Bronchial epithelial cell (primary cell): ENCODE results near the gene UBLCP1. TPM values are rescaled to one million over a fixed set of nuclear protein-coding genes. Genes with fewer than 3 reads are reported as not detected.
A peak's percentile ranks its signal among the peaks of the same experiment; 100 is the strongest.
"Not testable (repeated sequence)": the region's sequence is repeated elsewhere in the genome, so short reads cannot be mapped to it uniquely, and the experiment has no call there.

Experiments
- DNase-seq: peaks from one replicate; pipeline ENCODE4 v3.0.0-alpha.2; 2010; ENCODE audit warnings: low read depth
- FAIRE-seq: peaks from 2 replicates; lab custom pipeline; 2011; peaks lifted over from hg19 to GRCh38; lab: Jason Lieb, UNC
- H3K27me3 ChIP-seq: 2 replicates; pipeline ENCODE4 v1.5.1; 2011; ENCODE audit warnings: low read length; ENCODE audit not compliant: control insufficient read depth, insufficient read depth
- H3K36me3 ChIP-seq: 2 replicates; pipeline ENCODE4 v1.5.1; 2011; ENCODE audit warnings: low read length; ENCODE audit not compliant: control insufficient read depth, insufficient read depth
- H3K4me3 ChIP-seq: 2 replicates; pipeline ENCODE4 v1.5.1; 2011; ENCODE audit warnings: mild to moderate bottlenecking, low read depth, low read length, control low read depth
- CTCF ChIP-seq: IDR thresholded peaks from 2 replicates; pipeline ENCODE4 v1.5.1; 2011; ENCODE audit warnings: mild to moderate bottlenecking, moderate library complexity, low read length, control low read depth, inconsistent platforms; ENCODE audit not compliant: insufficient read depth, severe bottlenecking
- total RNA-seq: library from RNA; depleted of rRNA; stranded (reverse); fragments of >200 nt; gene quantifications from 2 replicates; pipeline ENCODE4 v1.2.1, GENCODE V29; 2014

UBLCP1 gene
- total RNA-seq, 1 donor from 2014 or later, result 14.5 TPM

- no peak for TF ChIP-seq CTCF
- H3K4me3 ChIP-seq, result no peak overlapping the region
- H3K36me3 ChIP-seq, result no peaks in the 10 kb centered on the region
- FAIRE-seq, result no peak
- peak; percentile 29 for DNase-seq
- H3K27me3 ChIP-seq, result no peaks in the 10 kb centered on the region
Measured at GRCh38 chr5:159218595-159219023, 44.5 kb upstream of the UBLCP1 start.

- H3K27me3 ChIP-seq, result no peaks in the 10 kb centered on the region
- FAIRE-seq (no peak), DNase-seq (peak; percentile 80)
Measured at GRCh38 chr5:159220206-159220605, 42.9 kb upstream of the UBLCP1 start.

GRCh38 chr5:159223469-159223868 lies 39.6 kb upstream of the UBLCP1 start:
- H3K36me3 ChIP-seq, result no peaks in the 10 kb centered on the region
- TF ChIP-seq CTCF, result no peak
- no peak overlapping the region for H3K4me3 ChIP-seq
- H3K27me3 ChIP-seq, result no peaks in the 10 kb centered on the region
- FAIRE-seq (no peak), DNase-seq (no peak)

More at GRCh38 chr5:159220206-159220605, 42.9 kb upstream of the UBLCP1 start:
- Histone ChIP-seq H3K4me3 (no peak overlapping the region), H3K36me3 (no peaks in the 10 kb centered on the region)
- TF ChIP-seq CTCF, result no peak

- Histone ChIP-seq H3K27me3 (no peaks in the 10 kb centered on the region), H3K4me3 (no peak overlapping the region), H3K36me3 (no peaks in the 10 kb centered on the region)
- TF ChIP-seq CTCF, result no peak
- DNase-seq (peak; percentile 87), FAIRE-seq (no peak)
Measured at GRCh38 chr5:159224471-159224870, 38.6 kb upstream of the UBLCP1 start.

- TF ChIP-seq CTCF, result no peak
- H3K36me3 ChIP-seq, result no peaks in the 10 kb centered on the region
- no peaks in the 10 kb centered on the region for H3K27me3 ChIP-seq
- no peak overlapping the region for H3K4me3 ChIP-seq
- DNase-seq, result no peak
- FAIRE-seq, result no peak
Measured at GRCh38 chr5:159226451-159226850, 36.6 kb upstream of the UBLCP1 start.

GRCh38 chr5:159227452-159227851 lies 35.6 kb upstream of the UBLCP1 start:
- no peak overlapping the region for H3K4me3 ChIP-seq
- TF ChIP-seq CTCF, result no peak
- H3K36me3 ChIP-seq, result no peaks in the 10 kb centered on the region
- DNase-seq (peak; percentile 99), FAIRE-seq (no peak)
- H3K27me3 ChIP-seq, result no peaks in the 10 kb centered on the region

- not testable (repeated sequence) for H3K27me3 ChIP-seq, FAIRE-seq, H3K36me3 ChIP-seq, H3K4me3 ChIP-seq
- peak; percentile 90 for DNase-seq
Measured at GRCh38 chr5:159228097-159228496, 35.0 kb upstream of the UBLCP1 start.
